ENCODE data around the gene ZBTB42. TPM values are rescaled to one million over a fixed set of nuclear protein-coding genes. Genes with fewer than 3 reads are reported as not detected.

ZBTB42 gene
- total RNA-seq, 1 experiment from 2014 or later = 6.4 TPM

- TF ChIP-seq PRDM15 (CRISPR knock-in tag; IDR thresholded peaks at IDR 0.05) (no peak), FOXK1 (CRISPR knock-in tag; IDR thresholded peaks at IDR 0.05) (no peak), JAZF1 (CRISPR knock-in tag; IDR thresholded peaks at IDR 0.05) (no peak), IRF2 (CRISPR knock-in tag; IDR thresholded peaks at IDR 0.05; ENCODE audit: borderline replicate concordance, low read depth) (no peak), ZNF281 (CRISPR knock-in tag; IDR thresholded peaks at IDR 0.05) (no peak), FOXJ3 (CRISPR knock-in tag; IDR thresholded peaks at IDR 0.05; ENCODE audit: borderline replicate concordance) (no peak), ZBTB43 (CRISPR knock-in tag; IDR thresholded peaks at IDR 0.05) (no peak)
Observed at GRCh38 chr14:104819361-104819781, 18.5 kb downstream of the ZBTB42 start (continued).

- CTCF ChIA-PET = interaction anchor here (0.6 to 5.2 kb wide), 18 partner anchors 9 to 270 kb away, joined by 3 to 58 read pairs (median 4); partner anchors contain the start of genes CDCA4, SIVA1 and ZBTB42
- Mint-ChIP-seq H3K4me1 (peaks cover 18% of the 10 kb centered on the region), H3K9me3 (peaks cover 14% of the 10 kb centered on the region), H3K27ac (no peak overlapping the region), H3K27me3 (ENCODE audit: low read depth) (peaks cover 25% of the 10 kb centered on the region), H3K4me3 (no peak overlapping the region), H3K36me3 (no peaks in the 10 kb centered on the region; the same call in 1 of the 2 replicates)
- DNase-seq (ENCODE audit: low spot score) = peak; percentile 76
- peak; percentile 80 for ATAC-seq
- POLR2A ChIA-PET = no interaction called here
- TF ChIP-seq GABPB1 (CRISPR knock-in tag; IDR thresholded peaks at IDR 0.05) (0 out of 2 replicates have a peak, but pooled peaks have one; percentile 42), EMX1 (CRISPR knock-in tag; IDR thresholded peaks at IDR 0.05) (no peak), E2F1 (CRISPR knock-in tag; IDR thresholded peaks at IDR 0.05) (0 out of 2 replicates have a peak, but pooled peaks have one; percentile 45), NFE2L1 (CRISPR knock-in tag; IDR thresholded peaks at IDR 0.05) (0 out of 2 replicates have a peak, but pooled peaks have one; percentile 53)
Observed at GRCh38 chr14:104820669-104821228, 19.8 kb downstream of the ZBTB42 start.

- peaks cover 19% of the 10 kb centered on the region for H3K4me1 Mint-ChIP-seq
- no peak overlapping the region for H3K4me3 Mint-ChIP-seq
- ChIA-PET POLR2A (no interaction called here), CTCF (interaction anchor here (0.6 to 5.2 kb wide), 17 partner anchors 10 to 199 kb away, joined by 3 to 58 read pairs (median 4); partner anchors contain the start of genes CDCA4, SIVA1 and ZBTB42)
- DNase-seq (ENCODE audit: low spot score) (peak; percentile 10), ATAC-seq (no peak)
- peaks cover 14% of the 10 kb centered on the region for H3K9me3 Mint-ChIP-seq
- TF ChIP-seq ARID4B (CRISPR knock-in tag; IDR thresholded peaks at IDR 0.05; ENCODE audit: borderline replicate concordance) (no peak), HMGA2 (CRISPR knock-in tag; IDR thresholded peaks at IDR 0.05) (no peak), ZNF219 (CRISPR knock-in tag; IDR thresholded peaks at IDR 0.05; ENCODE audit: borderline replicate concordance) (no peak), ZBTB21 (CRISPR knock-in tag; IDR thresholded peaks at IDR 0.05; ENCODE audit: borderline replicate concordance) (no peak), RORB (CRISPR knock-in tag; IDR thresholded peaks at IDR 0.05) (no peak), PRRX2 (CRISPR knock-in tag; IDR thresholded peaks at IDR 0.05) (no peak)
- H3K27me3 Mint-ChIP-seq (ENCODE audit: low read depth) = peaks cover 26% of the 10 kb centered on the region
- no peaks in the 10 kb centered on the region; the same call in 1 of the 2 replicates for H3K36me3 Mint-ChIP-seq
- H3K27ac Mint-ChIP-seq = no peak overlapping the region
Observed at GRCh38 chr14:104821229-104821945, 20.5 kb downstream of the ZBTB42 start.

Measured in WTC11 (cell line).